ENCODE results near the gene ACVR1B. TPM values are rescaled to one million over a fixed set of nuclear protein-coding genes. Genes with fewer than 3 reads are reported as not detected.

Gene ACVR1B
- total RNA-seq, 4 donors from 2014 or later, result 14.8 to 16.3 (median 15.4) TPM

DNA sequence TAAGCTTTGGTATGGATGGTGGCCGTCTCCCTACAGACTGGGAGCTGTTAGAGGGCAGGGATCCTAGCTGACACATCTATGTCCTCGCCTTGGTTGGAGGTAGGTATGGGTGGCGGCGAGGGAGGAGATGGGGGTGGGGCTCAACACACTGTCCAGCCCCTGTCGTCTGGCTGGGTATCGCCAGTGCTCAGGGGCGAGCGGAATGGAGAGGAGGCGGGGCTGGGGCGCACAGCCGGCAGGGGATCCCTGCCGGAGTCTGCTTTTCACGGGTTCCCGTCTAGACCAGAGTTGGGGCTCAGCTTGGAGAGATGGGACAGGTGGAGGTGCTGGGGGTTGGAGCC lies 71.3 kb downstream of the ACVR1B start:
- TF ChIP-seq, protein P1, sequence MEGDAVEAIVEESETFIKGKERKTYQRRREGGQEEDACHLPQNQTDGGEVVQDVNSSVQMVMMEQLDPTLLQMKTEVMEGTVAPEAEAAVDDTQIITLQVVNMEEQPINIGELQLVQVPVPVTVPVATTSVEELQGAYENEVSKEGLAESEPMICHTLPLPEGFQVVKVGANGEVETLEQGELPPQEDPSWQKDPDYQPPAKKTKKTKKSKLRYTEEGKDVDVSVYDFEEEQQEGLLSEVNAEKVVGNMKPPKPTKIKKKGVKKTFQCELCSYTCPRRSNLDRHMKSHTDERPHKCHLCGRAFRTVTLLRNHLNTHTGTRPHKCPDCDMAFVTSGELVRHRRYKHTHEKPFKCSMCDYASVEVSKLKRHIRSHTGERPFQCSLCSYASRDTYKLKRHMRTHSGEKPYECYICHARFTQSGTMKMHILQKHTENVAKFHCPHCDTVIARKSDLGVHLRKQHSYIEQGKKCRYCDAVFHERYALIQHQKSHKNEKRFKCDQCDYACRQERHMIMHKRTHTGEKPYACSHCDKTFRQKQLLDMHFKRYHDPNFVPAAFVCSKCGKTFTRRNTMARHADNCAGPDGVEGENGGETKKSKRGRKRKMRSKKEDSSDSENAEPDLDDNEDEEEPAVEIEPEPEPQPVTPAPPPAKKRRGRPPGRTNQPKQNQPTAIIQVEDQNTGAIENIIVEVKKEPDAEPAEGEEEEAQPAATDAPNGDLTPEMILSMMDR (IDR thresholded peaks at IDR 0.05; ENCODE audit: low read depth), result no peak

DNA sequence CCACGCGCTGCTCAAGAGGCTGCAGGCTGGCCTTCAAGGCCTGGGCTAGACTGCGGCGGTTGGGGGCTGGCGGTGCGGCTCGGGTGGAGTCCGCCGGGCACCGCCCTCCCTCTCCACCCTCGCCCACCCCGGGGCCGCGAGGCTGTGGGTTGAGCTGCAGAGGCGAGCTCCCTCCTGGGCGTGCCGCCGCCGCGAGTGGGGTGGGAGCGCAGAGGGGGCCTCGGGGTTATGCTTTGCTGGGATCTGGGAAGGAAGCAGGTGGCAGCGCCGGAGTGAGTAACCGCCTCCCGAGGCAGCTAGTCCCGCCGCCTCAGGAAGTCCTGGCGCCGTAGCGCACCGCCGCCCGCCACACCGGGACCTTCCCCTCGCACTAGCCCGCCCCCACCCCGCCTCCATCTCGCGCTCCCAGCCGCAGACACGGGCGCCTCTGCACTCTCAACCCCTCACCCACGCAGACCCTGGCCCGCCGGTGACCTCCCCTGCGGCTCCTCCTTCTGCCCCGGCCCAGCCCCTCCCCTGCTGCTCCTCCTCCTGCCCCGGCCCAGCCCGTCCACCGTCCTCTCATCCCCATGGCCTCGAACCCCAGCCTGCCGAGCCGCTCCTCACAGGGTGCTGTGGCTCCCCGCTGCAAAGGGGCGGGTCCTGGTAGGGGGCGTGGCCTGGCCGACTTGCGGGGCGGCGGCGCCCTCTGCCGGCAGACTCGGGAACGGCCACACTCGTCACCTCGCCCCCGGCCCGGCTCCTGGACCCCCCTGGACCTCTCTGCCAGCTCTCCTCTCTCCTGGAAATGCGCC lies 71.9 kb downstream of the ACVR1B start:
- TF ChIP-seq, protein P1 (IDR thresholded peaks at IDR 0.05; ENCODE audit: low read depth), result no peak

DNA sequence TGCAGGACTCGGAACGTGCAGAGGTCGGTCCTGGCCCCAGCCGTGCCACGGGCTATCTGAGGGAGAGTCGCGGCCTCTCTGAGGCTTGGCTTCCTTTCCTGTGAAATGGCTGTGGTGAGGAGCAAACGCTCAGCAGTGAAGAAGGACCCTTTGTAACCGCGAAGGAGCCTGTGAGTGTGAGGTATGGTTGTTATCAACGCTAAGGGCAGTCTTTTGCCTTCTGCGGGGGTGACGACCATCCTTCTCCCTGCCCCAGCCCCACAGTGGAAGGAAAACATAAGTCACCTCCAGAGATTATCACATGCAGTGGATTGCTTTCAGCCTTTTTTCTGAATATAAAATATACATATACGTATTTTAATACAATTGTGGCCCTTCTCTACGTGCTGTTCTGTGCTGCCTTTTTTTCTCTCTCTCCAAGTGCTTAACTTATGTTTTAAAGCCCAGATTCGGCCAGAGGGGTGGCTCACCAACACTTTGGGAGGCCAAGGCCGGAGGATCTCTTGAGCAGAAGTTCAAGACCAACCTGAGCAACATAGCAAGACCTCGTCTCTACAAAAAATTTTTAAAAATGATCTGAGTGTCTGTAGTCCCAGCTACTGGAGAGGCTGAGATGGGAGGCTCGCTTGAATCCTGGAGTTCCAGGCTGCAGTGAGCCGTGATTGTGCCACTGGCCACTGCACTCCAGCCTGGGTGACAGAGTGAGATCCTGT lies 72.6 kb downstream of the ACVR1B start:
- TF ChIP-seq, protein P1 (IDR thresholded peaks at IDR 0.05; ENCODE audit: low read depth), result no peak

DNA sequence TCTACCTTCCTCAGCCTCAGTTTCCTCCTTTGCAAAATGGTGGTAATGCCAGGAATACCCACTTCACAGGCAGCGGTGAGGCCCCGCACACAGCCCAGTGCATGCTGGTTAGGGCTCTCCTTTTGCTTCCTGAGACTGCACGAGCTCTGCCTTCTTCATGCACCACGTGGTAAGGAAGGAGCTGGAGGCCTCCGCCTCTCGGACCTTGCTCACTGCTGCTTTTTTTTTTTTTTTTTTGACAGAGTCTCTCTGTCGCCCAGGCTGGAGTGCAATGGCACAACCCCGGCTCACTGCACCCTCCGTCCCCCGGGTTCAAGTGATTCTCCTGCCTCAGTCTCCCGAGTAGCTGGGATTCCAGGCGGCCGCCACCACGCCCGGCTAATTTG lies 73.3 kb downstream of the ACVR1B start:
- TF ChIP-seq, protein P1 (IDR thresholded peaks at IDR 0.05; ENCODE audit: low read depth), result no peak

DNA sequence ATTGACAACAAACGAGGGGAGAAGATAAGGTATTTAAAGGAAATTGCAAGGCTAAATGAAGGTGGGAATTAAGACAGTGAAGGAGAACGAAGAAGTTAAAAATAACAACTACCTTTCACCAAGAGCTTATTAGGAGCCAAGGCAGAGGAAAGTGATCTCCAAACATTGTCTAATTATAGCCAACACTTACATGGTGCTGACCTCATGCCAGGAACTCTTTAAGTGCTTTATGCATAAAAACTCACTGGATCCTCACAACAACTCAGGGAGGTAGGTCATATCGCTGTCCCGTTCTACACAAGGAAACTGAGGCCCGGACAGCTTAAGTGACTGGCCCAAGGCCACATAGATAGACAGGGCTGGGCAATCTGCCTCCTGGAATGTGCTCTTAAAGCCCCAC lies 74.8 kb downstream of the ACVR1B start:
- TF ChIP-seq, protein P1 (IDR thresholded peaks at IDR 0.05; ENCODE audit: low read depth), result no peak

DNA sequence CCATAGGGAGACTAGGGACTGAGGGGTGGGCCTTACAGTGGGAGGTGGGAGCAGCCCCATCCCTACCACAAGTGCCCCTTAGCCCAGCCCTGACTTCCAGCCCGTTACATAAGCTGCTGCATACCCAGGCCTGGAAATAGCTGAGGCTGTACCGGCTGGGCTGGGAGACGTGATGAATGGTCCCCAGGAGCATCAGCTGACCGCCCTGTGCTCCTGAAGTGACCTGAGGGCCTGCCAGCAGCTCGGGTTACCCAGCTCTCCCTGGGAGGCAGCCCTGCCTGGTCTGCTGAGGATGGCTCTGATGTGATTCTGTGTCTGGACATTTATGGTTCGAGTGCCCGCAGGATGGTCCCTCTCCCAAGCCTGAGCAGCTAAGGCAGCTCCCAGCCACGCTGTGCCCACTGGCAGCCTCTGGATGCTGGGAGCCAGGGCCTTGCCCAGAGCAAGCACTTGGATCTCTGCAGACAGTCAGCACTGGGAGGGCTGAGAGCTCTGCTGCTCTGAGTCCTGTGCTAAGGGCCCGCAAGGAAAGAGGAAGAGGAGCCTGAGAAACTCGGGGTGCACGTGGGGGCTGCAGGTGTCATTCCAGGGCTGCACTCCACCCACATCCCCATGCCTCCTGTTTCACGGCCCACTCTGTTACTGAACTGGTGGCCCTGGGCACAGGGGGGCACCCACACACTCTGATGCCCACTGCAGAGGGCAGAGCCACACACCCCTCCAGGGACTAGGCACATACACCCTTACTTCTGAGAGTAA lies 75.8 kb downstream of the ACVR1B start:
- TF ChIP-seq, protein P1 (IDR thresholded peaks at IDR 0.05; ENCODE audit: low read depth), result no peak

DNA sequence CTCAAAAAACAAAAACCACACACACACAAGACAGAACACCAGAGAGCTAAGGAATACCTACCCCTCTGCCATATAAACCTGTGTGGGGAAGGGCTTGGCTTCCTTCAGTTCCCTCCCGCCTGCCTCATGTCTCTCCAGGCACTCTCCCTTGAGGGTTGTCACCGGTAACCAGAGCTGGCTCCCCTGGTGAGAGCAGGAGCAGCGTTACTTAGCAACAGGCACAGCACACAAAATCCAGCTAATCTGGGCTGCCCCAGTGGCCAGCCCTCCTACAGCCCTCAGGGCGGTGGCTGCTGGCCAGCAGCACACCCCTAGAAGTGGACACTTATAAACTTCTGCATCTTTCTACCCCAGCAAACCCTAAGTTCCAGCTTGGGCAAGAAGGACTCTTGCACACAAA lies 78.2 kb downstream of the ACVR1B start:
- TF ChIP-seq, protein P1 (IDR thresholded peaks at IDR 0.05; ENCODE audit: low read depth), result no peak
